GM12872 (cell line): ENCODE measurements around the gene DUOX2.

Experiments used
- CTCF ChIP-seq: IDR thresholded peaks from 3 replicates; pipeline ENCODE4 v1.5.1; 2011; ENCODE audit warnings: low read depth, mild to moderate bottlenecking, low read length, moderate library complexity; ENCODE audit not compliant: insufficient read depth

Gene DUOX2

GRCh38 chr15:45110256-45110820 lies 3.6 kb downstream of the DUOX2 start:
- peak; percentile 25; the same call in 1 of the 3 replicates for TF ChIP-seq CTCF

- no peak for TF ChIP-seq CTCF
Measured at GRCh38 chr15:45107941-45108630, 5.9 kb downstream of the DUOX2 start.

GRCh38 chr15:45106002-45106790 lies 7.8 kb downstream of the DUOX2 start:
- TF ChIP-seq CTCF: no peak

- no peak for TF ChIP-seq CTCF
Measured at GRCh38 chr15:45105586-45105985, 8.4 kb downstream of the DUOX2 start.

GRCh38 chr15:45102226-45102625 lies 11.7 kb downstream of the DUOX2 start:
- no peak for TF ChIP-seq CTCF

GRCh38 chr15:45101749-45102148 lies 12.2 kb downstream of the DUOX2 start:
- no peak for TF ChIP-seq CTCF

- TF ChIP-seq CTCF: no peak
Measured at GRCh38 chr15:45100884-45101625, 12.9 kb downstream of the DUOX2 start.
